SH-SY5Y (cell line): ENCODE data around the gene TMED10.

Experiments used
- GATA2 ChIP-seq: IDR thresholded peaks from 2 replicates; pipeline ENCODE4 v1.6.1; 2011; ENCODE audit warnings: mild to moderate bottlenecking, low read depth, low read length
- GATA3 ChIP-seq: IDR thresholded peaks from 2 replicates; pipeline ENCODE4 v1.6.1; 2011; ENCODE audit warnings: low read depth, mild to moderate bottlenecking, low read length, moderate library complexity

- TF ChIP-seq GATA2 (no peak), GATA3 (no peak)
These were observed 47.8 kb downstream of the TMED10 start for GRCh38 chr14:75128596-75128990.
